ENCODE data around the gene RRP1B. TPM values are rescaled to one million over a fixed set of nuclear protein-coding genes. Genes with fewer than 3 reads are reported as not detected.
"Not testable (repeated sequence)": the region's sequence is repeated elsewhere in the genome, so short reads cannot be mapped to it uniquely, and the experiment has no call there.

RRP1B gene, protein sequence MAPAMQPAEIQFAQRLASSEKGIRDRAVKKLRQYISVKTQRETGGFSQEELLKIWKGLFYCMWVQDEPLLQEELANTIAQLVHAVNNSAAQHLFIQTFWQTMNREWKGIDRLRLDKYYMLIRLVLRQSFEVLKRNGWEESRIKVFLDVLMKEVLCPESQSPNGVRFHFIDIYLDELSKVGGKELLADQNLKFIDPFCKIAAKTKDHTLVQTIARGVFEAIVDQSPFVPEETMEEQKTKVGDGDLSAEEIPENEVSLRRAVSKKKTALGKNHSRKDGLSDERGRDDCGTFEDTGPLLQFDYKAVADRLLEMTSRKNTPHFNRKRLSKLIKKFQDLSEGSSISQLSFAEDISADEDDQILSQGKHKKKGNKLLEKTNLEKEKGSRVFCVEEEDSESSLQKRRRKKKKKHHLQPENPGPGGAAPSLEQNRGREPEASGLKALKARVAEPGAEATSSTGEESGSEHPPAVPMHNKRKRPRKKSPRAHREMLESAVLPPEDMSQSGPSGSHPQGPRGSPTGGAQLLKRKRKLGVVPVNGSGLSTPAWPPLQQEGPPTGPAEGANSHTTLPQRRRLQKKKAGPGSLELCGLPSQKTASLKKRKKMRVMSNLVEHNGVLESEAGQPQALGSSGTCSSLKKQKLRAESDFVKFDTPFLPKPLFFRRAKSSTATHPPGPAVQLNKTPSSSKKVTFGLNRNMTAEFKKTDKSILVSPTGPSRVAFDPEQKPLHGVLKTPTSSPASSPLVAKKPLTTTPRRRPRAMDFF
- 10 to 100 TPM; 17.6 to 31.5 TPM for total RNA-seq

DNA sequence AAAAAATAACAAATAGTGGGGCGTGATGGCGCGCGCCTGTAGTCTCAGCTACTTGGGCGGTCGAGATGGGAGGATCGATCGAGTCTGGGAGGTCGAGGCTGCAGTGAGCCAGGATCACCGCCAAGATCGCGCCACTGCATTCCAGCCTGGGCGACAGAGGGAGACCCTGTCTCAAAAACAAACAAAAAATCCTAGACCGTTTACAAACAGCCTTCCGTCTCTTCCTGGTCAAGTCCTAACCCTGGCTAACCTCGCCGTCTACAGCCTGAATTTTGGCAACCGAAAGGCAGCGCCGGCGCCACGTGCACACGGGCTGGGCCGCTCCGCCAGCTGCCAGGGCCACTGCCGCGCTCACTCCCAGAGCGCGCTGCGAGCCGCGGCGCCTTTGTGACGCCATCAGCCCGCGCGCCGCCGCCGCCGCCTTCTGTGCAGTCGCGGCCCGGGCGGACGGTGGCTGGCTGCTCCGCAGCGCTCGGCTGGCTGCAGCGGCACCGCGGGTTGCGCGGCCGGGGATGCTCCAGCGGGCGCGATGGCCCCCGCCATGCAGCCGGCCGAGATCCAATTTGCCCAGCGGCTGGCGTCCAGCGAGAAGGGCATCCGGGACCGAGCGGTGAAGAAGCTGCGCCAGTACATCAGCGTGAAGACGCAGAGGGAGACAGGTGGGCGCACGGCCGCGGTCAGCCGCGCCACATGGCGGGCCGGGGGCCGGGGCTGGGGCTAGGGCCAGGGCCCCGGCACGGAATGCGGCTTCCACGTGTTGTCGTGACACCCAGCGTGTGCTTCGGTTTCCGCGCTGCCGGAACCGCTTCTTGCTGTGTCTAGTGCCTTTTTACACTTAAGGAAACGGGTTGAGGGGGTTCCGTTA, at the start of gene RRP1B, which contains the start of gene HSF2BP:
TSS of gene RRP1B (plus strand) at position 425 of the 865 bp plus-strand sequence. CDS start at position 530, 105 bp downstream.
TSS of gene HSF2BP (minus strand) at position 353 of the 865 bp plus-strand sequence. CDS start 1,392 bp downstream, outside the sequence.
- DNase-seq (ENCODE audit: low spot score) (no peak), ATAC-seq (ENCODE audit: insufficient number of reproducible peaks, low FRiP score, low read depth) (peak; percentile 70)

DNA sequence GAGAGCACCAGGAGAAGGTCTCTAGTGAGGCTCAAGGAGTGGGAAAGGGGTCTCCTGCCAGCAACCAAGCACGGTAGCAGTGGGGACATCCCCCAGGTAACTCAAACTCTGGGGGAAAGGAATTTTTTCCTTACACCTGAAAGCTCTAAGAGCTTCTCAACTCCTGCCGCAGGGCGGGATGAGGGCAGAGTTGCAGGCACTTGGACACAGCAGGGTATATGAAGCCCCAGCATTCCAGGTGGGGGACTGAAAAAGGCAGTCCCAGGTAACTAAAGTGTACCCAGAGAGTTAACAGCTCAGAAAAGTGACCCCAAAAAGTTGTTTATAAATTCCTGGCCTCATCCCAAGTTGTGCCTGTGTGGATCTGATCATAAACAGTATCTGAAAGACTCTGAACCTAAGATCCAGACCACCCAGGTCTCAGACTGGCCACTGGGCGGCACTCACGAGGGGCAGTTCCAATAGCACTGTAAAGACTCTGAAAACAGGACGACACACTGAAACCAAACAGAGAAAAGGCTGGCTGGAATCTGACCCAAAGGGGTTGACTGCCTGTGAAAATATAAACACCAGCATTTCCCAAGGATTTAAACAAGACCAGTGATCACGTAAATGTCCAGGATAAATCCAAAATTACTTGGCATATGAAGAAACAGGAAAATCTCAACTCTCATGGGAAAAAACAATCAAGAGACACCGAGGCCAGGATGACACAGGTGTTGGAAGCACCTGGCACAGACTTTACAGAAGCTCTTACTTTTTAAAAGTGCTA, 47.6 kb upstream of the RRP1B start:
- TF ChIP-seq, protein P1, sequence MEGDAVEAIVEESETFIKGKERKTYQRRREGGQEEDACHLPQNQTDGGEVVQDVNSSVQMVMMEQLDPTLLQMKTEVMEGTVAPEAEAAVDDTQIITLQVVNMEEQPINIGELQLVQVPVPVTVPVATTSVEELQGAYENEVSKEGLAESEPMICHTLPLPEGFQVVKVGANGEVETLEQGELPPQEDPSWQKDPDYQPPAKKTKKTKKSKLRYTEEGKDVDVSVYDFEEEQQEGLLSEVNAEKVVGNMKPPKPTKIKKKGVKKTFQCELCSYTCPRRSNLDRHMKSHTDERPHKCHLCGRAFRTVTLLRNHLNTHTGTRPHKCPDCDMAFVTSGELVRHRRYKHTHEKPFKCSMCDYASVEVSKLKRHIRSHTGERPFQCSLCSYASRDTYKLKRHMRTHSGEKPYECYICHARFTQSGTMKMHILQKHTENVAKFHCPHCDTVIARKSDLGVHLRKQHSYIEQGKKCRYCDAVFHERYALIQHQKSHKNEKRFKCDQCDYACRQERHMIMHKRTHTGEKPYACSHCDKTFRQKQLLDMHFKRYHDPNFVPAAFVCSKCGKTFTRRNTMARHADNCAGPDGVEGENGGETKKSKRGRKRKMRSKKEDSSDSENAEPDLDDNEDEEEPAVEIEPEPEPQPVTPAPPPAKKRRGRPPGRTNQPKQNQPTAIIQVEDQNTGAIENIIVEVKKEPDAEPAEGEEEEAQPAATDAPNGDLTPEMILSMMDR (IDR thresholded peaks at IDR 0.05) = peak; percentile 60
- Histone ChIP-seq H3K36me3 (no peaks in the 10 kb centered on the region), H3K9me3 (no peaks in the 10 kb centered on the region), H3K4me3 (no peak overlapping the region), H3K27me3 (replicated peaks; ENCODE audit: insufficient read depth) (no peaks in the 10 kb centered on the region), H3K27ac (no peak overlapping the region), H3K4me1 (ENCODE audit: control insufficient read depth in 1 of 2, low read depth in 2 of 2) (no peaks in the 10 kb centered on the region)
- ATAC-seq (ENCODE audit: insufficient number of reproducible peaks, low FRiP score, low read depth) = no peak
- no peak for DNase-seq (ENCODE audit: low spot score)

More for the DNA sequence above, at the start of gene RRP1B, which contains the start of gene HSF2BP:
- H3K9me3 ChIP-seq = no peaks in the 10 kb centered on the region
- H3K27ac ChIP-seq = peak within 1 kb of the TSS; percentile 64 to 72
- H3K4me3 ChIP-seq = peak within 1 kb of the TSS; percentile 73
- TF ChIP-seq, protein P1 (IDR thresholded peaks at IDR 0.05) = no peak
- H3K27me3 ChIP-seq (replicated peaks; ENCODE audit: insufficient read depth) = no peaks in the 10 kb centered on the region
- H3K36me3 ChIP-seq = no peaks in the 10 kb centered on the region
- peaks cover 8 to 26% of the 10 kb centered on the region in 2 donors for H3K4me1 ChIP-seq (ENCODE audit: control insufficient read depth in 1 of 2, low read depth in 2 of 2)

DNA sequence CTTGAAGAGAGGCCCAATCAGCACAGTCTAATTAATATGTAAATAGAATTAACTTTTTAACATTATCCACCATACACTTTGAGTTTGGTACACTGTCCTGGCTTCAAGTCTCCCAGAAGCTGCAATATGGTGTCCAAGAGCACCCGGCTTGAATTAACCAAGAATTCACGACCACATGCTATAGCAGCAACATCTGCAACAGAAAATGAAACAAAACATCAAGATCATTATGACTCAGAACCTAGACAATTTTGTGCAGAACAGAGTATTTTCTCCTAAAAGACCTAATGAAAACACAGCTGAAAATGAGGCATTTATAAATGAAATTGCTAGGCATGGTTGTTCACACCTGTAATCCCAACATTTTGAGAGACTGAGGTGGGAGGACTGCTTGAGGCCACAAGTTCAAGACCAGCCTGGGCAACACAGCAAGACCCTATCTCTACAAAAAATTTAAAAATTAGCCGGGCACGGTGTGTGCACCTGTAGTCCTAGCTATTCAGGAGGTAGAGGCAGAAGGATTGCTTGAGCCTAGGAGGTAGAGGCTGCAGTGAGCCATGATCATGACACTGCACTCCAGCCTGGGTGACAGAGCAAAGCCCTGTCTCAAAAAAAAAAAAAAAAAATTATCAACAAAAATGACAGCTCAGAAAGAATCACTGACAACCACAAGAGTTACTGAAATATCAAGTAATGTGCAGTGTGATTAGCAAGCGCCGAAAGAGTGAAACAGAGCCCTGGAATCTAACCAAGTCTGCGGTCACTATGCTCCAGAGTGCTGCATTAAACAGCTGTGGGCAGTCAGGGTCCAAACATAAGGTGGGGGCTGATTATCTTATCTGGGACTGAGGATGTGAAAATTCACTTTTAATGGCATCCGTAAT, 45.4 kb upstream of the RRP1B start:
- ATAC-seq (ENCODE audit: insufficient number of reproducible peaks, low FRiP score, low read depth) (no peak), DNase-seq (ENCODE audit: low spot score) (no peak)
- Histone ChIP-seq H3K27me3 (replicated peaks; ENCODE audit: insufficient read depth) (no peaks in the 10 kb centered on the region), H3K27ac (no peak overlapping the region), H3K36me3 (no peaks in the 10 kb centered on the region), H3K4me1 (ENCODE audit: control insufficient read depth in 1 of 2, low read depth in 2 of 2) (no peaks in the 10 kb centered on the region), H3K4me3 (no peak overlapping the region), H3K9me3 (no peaks in the 10 kb centered on the region)
- TF ChIP-seq, protein P1 (IDR thresholded peaks at IDR 0.05) = no peak

DNA sequence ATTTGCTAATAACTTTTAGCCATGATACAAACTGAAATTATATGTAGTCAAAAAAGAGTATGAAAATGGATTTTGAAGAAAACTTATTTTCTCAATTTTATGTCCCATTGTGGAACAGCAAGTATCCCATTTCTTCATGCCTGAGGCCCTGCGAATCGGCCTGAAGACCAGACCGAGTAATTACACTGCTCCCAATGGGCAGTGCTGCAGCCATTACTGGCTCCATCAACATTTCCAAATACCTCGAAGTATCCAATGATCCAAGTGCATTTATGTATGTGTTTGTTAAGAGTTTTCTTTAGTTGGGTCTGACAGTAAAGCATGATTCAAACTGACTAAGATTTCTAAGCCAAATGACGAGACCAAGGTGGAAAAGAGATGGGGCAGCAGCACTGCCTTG, 44.5 kb upstream of the RRP1B start:
- Histone ChIP-seq H3K27me3 (replicated peaks; ENCODE audit: insufficient read depth) (no peaks in the 10 kb centered on the region), H3K36me3 (no peaks in the 10 kb centered on the region), H3K9me3 (no peaks in the 10 kb centered on the region), H3K27ac (no peak overlapping the region), H3K4me1 (ENCODE audit: control insufficient read depth in 1 of 2, low read depth in 2 of 2) (no peaks in the 10 kb centered on the region), H3K4me3 (no peak overlapping the region)
- no peak for ATAC-seq (ENCODE audit: insufficient number of reproducible peaks, low FRiP score, low read depth)
- no peak for DNase-seq (ENCODE audit: low spot score)
- TF ChIP-seq, protein P1 (IDR thresholded peaks at IDR 0.05) = no peak

DNA sequence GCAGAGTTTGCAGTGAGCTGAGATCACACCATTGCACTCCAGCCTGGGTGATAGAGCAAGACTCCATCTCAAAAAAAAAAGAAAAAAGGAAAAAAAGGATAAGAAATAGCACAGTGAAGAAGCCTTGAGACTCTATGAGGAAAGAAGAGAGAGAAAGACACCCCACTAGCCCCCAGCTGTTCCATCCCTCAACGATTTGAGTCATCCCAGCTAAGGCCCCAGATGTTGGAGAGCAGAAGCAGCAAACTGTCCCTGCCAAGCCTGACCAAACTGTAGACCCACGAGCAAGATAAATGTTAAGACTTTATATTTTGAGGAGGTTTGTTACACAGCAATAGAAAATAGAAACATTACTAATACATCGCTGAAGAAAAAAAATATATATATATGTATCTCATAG, 42.5 kb upstream of the RRP1B start:
- H3K27ac ChIP-seq; H3K36me3 ChIP-seq; H3K4me1 ChIP-seq (ENCODE audit: control insufficient read depth in 1 of 2, low read depth in 2 of 2); ATAC-seq (ENCODE audit: insufficient number of reproducible peaks, low FRiP score, low read depth); H3K4me3 ChIP-seq; DNase-seq (ENCODE audit: low spot score); H3K9me3 ChIP-seq; H3K27me3 ChIP-seq (replicated peaks; ENCODE audit: insufficient read depth): not testable (repeated sequence)

Data from thoracic aorta (tissue), 2 donors.